ENCODE results near the gene CEP85.
A peak's percentile ranks its signal among the peaks of the same experiment; 100 is the strongest.
"Not testable (repeated sequence)": the region's sequence is repeated elsewhere in the genome, so short reads cannot be mapped to it uniquely, and the experiment has no call there.

The CEP85 gene

DNA sequence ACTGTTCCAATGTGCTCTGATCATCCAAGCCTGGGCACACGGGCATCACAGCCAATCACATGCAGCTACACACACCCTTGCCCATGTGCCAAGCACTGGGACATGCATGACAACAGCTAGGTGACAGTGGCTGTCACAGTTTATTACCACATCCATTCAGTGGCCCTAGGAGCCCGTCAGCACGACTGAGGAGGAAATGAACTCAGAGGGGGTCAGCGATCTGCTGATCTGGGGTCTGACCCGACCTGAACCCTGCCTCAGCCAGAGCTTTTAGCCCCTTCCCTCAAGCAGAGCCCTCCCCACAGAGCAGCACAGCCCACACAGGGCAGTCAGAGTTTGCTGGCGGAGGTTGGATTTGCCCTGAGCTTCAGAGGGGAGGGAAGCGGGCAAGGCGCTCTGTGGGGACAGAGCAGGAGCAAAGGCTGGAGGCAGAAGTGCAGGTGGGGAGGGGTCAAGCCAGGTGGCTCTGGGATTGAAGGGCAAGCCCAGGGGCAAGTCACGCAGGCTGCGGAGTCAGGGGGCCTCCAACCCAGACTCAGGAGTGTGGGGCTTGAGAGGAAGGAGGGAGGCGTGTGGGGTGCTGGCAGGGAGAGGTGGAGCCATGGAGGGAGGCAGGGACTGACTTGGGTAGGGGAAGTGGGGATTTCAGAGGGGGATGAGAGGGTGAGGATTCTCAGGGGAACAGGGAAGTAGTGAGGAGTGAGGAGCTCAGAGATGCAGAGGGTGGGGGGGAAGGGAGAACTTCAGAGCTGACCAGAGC lies 56.3 kb downstream of the CEP85 start:
- DNase-seq (ENCODE audit: low read depth in 2 of 3, low spot score in 2 of 3) = no peak

DNA sequence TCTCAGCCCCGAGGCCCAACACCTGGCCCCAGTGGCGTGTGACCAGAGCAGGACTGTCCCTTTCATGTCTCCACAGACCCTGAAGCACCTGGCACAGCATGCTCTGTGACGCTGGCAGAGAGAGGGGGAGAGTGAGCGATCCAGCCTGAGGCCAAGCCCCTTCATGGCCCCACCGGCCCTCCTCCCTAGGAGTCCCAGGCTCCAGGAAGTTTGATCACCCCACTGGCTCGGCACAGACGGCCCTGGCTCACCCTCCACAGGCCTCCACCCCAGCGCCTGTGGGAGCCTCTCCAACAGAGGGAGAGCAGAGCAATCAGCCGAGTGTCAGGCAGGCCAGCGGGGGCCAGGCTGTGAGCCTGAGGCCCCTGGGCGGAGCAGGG lies 56.9 kb downstream of the CEP85 start:
- DNase-seq (ENCODE audit: low read depth in 2 of 3, low spot score in 2 of 3) = no peak

DNA sequence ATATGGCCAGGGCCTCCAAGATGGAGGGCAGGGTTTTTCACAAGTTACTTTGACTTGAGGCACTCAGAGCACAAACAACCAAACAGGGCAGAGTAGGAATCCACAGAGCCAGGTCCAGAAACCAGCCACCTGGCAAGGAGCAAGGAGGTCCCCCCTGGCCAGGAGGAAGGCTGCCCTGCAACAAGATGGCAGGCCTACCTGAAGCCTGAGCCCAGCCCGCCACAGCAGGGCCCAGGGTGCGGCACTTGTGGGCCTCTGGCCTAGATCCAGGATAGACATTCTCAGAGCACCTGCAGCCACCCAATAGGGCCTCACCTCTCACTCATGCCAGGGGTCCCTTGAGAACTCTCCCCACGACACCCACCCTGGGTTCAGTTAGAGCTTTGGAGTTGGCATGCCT lies 57.4 kb downstream of the CEP85 start:
- DNase-seq (ENCODE audit: low read depth in 2 of 3, low spot score in 2 of 3) = no peak

DNA sequence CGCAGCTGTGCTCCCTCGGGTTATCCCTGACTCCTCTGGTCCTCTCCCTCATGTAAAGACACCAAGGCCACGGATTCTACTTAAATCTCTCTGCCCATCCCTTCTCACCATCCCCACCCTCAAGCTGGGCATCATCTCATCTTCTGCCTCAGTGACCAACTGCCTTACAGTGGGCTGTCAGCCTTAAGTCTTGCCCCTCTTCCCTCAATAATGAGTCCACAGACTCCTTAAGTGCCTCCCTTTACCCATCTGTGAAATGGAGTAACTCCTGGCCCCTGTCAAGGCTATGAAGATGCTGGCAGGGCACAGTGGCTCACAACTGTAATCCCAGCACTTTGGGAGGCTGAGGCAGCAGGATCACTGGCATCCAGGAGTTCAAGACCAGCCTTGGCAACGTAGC lies 57.9 kb downstream of the CEP85 start:
- DNase-seq (ENCODE audit: low read depth in 2 of 3, low spot score in 2 of 3) = no peak

DNA sequence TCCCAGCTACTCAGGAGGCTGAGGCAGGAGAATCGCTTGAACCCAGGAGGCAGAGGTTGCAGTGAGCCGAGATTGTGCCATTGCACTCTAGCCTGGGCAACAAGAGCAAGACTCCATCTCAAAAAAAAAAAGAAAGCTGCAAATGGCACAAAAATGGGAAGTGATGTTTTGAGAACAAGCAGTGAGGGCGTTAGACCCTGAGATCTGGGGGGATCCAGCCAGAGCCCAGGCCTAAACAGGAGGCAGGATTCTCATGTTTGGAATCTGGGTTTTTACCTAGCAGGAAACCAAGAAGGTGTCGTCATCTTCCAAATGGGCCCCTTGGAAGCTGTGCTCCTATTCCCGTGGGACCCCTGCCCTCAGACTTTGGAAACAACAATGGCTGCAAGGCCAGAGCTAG lies 58.7 kb downstream of the CEP85 start:
- DNase-seq (ENCODE audit: low read depth in 2 of 3, low spot score in 2 of 3) = not testable (repeated sequence)

DNA sequence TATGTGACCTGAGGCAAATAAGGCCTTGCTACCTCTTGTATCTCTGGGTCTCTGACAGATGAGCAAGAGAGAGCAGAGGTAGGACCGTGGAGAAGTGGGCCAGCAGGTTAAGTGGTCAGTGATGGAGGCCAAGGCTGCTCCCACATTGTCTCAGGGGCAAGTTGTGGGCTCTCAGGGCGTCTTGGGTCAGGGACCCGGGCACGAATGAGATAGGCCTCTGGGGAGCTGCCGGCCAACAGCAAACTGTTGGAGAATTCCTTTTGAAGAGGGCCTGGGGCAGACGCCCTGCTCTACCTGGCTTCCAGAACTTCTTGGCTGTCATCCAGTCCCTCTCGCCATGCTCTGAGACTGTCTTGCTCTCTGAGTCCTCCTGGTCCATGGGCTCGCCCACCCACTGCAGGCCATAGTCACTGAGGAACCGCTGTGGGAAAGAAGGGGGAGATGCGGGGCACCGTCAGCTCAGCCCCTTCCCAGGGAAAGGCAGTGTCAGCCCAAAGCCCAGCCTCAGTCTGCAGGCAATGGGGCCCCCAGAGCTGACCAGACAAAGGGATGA lies 60.0 kb downstream of the CEP85 start:
- DNase-seq (ENCODE audit: low read depth in 2 of 3, low spot score in 2 of 3) = no peak

DNA sequence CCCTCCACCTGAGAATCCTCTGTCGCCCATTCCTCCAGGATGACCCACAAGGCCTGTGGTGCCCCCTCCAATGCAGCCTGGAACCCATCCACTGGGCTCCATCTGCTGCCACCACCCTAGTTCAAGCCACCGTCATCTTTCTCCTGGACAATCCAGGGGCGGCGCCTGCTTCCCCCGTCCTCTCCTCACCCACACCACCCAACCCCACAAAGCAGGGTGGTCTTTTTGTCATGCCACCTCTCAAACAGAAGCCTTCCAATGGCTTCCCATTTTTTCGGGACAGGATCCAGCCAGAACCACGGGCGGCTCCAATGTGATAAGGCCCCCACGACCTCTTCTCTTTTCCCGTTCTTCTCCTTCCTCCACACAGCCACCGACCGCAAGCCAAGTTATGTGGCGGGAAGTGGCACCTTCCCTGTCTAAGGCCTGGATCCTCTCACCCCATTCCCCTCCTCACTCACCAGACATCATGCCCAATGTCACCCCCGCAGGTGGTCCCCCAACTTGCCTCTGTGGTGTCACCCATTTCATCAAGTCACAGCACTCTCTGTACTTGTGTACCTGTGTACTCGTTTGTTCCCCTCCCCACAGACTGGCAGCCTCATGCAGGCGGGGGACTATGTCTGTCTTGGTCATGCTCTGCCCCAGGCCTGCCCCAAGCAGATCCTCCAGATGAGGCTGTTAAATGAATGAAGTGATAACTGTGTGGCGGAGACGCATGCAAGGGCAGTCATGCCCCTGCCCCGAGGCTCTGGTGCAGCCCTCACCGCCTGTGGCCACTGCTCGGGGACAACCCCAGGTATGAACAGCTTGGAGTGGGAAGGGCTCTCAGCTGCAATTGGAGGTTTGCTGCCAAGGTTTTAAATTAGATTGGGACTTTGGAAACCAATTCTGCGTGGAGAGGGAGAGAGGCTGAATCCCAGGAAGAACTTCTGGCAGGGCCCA lies 61.5 kb downstream of the CEP85 start:
- no peak for DNase-seq (ENCODE audit: low read depth in 2 of 3, low spot score in 2 of 3)

DNA sequence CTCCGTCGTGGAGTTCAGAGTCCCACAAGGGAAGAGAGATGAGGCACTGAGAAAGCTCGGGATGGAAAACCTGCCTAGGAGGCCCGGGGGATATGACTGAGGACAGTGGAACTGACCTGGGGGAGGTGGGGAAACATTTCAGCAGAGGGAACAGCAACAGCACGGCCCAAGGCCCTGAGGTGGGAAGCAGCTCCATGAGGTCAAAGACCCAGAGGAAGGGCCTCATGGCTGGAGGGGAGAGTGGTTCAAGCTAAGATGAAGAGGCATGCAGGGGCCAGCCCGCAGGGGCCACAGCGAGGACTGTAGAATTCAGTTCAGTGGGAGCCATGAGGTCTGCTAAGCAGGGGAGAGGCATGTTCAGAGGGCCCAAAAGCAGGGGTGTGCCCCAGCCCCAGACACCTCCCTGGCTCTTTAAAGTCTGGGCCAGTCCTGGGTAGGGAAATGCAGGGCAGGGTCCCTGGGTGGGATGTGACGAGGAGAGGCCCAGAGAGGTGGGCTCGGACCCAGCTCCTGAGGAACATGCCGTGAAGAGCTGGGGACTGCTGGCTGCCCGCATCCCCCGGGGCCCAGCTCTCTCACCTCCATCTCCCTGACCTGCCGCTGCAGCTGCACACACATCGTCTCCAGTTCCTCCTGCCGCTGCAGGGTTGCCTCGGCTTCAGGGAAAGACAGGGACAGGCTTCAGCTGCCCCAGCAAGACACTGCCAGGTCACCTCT lies 62.5 kb downstream of the CEP85 start:
- no peak for DNase-seq (ENCODE audit: low read depth in 2 of 3, low spot score in 2 of 3)

DNA sequence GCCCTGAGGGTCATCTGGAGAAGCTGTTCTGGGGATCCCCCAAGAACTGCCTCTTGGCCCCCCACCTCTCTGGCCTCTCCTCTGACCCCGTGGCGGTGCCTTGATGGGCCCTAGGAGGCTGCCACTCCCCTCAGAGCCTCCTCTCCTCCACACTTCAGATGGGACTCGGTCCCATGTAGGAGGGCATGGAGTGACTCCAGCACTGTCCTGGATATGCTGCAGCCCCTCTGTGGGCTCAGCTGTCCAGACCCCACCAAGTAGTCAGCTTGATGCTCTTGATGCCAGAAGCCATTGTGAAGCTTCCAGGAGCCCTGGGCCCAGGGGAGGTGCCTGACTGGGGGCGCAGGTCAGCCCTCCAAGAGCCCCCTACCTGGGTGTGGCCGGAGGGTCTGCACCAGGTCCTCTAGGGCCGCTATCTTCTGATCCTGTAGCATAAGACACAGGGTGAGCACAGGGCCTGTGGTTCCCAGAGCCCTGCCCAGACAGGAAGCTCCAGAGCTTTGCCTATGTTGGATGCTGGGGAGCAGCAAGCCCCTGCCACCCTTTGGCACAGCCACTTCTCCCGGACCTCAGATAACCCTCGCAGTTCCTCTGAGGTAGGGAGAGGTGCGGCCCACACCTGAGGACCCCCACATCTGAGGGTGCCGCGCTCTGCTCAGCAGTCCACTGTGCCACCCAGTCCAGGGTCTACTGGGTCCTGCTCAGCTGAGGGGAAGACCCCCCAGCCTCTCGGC lies 63.2 kb downstream of the CEP85 start:
- no peak for DNase-seq (ENCODE audit: low read depth in 2 of 3, low spot score in 2 of 3)

DNA sequence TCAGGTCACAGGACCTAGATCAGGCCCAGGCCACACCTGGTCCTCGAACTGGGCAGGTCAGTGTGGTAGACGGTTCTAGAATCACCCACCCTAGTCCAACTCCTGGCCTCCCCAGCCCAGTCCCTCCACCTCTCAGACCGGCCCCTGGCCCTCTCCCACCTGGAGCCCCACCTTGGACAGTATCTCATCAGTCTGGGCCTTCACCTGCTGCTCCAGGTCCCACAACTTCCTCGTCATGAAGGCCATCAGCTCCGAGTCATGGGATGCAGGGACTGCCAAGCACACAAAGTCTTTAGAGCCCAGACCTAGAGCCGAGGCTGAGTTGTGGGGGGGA lies 63.8 kb downstream of the CEP85 start:
- DNase-seq (ENCODE audit: low read depth in 2 of 3, low spot score in 2 of 3) = no peak

DNA sequence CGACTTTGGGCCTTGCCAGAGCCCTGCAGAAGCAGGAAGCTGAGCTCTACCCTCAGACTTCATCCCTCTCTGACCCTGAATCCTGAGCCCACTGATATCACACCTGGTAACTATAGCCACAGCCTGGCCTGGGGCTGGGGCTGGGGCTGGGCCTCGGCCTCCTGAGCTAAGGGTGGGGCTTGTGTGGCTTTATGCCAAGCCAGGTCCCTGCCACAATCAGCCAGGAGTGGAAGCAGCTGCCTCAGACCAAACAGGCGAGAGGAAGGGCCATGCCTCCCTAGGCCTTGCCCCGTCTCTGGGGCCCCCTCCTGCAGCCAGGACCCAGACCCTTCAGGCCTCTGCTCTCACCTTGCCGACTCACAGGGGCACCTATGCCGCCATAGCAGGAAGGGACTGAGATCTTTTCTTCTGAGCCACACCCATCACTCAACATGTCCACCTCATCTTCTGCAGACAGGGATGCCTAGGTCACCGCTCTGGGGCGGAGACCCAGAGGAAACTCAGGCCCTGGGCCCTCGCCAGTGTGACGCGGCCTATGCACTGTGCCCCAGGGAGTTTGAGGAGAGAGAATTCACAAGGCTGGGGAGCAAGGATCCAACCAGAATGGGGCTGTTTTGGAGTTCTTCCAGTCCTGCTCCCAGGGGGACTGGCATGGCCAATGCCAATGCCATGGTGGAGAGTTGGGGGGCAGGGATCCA lies 66.7 kb downstream of the CEP85 start:
- no peak for DNase-seq (ENCODE audit: low read depth in 2 of 3, low spot score in 2 of 3)

DNA sequence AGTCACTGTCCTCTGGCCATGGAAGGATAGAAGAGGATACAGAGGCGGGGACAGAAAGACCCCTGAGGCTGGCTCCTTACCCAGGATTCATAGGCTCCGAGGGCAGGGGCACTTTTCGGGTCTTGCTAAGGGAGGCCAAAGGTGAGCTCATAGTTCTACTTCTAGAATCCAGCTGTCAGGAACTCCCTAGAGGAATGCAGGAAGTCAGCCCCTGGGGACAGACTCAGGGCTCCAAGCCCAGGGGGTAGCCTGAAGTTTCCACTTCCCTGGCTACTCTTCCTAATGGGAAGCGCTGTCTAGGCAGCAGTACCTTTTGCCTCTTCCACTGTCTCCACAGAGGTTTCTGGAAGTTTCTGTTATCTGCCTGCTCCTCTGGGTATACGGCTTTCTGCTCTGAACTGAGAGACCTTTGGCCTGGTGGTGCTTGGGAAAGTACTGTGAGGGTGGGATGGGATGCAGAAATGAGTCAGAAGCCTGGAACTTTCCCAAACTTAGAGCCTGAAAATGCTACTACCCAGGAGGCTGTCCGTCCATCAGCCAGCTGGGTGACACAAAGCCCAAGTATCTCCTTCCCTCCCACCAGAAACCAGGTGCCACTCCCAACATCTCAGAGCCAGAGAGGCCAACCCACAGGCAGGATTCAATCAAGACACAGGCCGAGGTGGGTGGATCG lies 68.9 kb downstream of the CEP85 start:
- no peak for DNase-seq (ENCODE audit: low read depth in 2 of 3, low spot score in 2 of 3)

DNA sequence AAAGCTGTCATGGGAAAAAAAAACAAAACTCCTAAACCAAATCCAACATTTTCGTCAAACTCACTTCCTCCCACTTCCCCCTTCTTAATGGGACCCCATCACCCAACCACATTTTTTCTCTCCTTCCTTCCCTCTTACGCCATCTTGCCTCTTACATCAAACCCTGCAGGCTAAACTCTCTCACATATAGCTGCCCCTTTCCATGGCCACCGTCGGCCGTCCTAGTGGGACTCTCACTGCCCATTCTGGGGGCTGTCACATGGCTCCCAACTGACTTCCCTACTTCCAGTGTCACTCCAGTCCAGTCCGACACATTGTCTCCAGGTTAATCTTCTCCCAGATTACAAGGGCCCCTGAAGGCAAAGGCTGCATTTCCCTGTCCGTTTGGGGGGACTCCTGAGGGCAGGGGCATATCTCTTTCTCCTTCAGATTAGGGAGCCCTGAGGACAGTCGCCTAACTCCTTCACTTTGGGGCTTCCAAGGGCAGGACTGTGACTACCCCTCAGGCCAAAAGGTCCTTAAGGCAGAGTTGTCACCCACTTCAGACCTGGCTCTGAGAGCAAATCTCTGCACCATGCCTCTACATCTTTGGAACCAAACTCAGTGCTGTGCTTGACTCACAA lies 71.8 kb downstream of the CEP85 start:
- DNase-seq (ENCODE audit: low read depth in 2 of 3, low spot score in 2 of 3) = no peak

DNA sequence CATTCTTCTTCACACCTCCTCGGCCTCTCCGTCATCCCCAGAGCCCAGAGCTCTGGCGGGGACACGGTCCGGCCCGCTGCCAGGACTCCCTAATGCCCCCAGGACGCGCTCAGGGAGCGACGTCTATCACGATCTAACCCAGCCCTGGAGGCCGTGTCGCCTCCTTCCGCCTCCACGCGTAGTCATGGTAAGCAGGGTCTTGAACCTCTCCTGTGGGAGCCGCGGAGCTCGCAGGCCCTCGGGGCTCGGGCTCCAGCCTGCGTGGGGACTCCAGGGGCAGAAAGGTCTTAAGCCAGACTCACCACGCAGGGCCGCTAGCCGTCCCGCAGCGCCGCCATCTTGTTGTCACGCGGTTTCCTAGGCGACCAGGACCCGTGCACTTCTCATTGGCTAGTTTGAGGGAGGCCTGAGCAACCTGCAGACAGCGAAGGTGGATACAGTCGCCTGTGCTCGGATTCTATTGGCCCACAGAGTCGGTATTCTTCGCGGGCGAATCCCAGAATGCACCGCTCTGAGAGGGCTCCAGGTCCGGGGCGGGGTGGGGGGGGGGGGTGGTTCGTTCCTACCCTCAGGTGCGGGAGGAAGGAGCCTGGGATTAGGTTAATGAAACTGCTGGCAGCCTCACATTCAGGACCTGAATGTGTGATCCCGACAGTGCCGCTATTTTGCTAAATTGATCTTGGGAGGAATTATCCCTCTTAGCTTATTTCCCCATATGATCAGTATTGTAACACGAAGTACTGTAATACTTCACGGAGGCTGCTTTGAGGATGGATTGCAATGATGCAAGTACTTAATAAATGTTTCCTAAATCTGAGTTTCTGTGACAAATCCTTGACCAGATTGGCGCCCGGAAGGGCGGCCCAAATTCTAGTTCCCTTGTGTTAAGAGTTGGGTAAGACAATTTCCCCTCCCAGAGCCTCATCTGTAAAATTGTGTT lies 72.6 kb downstream of the CEP85 start, which contains the start of gene UBXN11:
Gene UBXN11, minus strand, starts transcription at position 347 of the 940 bp plus-strand sequence. CDS start 3,753 bp downstream, outside the sequence.
- peak; percentile 66 to 84 (median 78) for DNase-seq (ENCODE audit: low read depth in 2 of 3, low spot score in 2 of 3)

DNA sequence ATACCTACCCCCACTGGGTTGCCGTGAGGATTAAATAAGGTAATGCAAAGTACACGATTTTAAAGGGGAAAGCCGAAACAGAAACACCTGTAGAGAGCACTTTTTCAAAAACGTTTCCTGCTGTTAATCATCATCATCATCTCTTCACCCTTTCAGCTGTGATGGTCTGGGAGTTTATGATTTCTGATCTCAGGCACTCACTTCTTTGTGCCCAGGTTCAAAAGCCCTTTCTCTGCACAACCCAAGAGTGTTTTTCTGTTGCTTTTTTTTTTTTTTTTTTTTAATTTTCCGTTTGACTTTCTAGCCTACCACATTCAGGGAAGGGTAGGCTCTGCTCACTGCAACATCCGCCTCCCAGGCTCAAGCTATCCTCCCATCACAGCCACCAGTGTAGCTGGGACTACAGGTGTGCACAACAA lies 73.4 kb downstream of the CEP85 start:
- DNase-seq (ENCODE audit: low read depth in 2 of 3, low spot score in 2 of 3) = no peak

DNA sequence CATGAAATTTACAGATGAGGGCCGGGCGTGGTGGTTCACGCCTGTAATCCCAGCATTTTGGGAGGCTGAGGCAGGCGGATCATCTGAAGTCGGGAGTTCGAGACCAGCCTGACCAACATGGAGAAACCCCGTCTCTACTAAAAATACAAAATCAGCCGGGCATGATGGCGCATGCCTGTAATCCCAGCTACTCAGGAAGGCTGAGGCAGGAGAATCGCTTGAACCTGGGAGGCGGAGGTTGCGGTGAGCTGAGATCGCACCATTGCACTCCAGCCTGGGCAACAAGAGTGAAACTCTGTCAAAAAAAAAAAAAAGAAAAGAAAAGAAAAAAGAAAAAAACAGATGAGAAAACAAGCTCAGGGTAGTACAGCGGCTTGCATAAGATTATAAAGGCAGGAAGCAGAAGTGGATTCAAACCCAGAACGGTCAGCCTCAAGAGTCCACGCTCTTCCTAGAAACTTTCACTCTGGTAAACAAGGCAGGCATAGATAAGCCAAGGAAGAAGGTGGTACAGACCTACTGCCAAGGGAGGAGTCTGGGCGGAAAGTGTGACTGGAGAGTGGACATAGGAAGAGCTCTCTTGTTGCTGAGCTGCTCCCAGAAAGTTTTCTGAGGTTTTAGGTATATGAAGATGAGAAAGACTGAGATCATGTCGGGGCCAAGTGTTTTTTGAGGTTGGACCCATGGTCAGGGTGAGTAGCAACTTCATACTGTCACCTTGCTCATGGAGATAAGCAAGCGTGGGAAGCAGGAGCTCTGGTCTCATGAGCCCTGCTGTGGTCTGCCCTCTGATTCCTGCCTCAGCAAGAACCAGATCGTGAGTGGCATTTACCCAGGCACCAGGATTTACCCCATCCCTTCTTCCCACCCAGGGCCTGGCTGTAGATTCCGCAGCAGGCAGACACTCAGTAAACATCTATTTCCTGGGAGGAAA lies 74.2 kb downstream of the CEP85 start:
- not testable (repeated sequence) for DNase-seq (ENCODE audit: low read depth in 2 of 3, low spot score in 2 of 3)

DNA sequence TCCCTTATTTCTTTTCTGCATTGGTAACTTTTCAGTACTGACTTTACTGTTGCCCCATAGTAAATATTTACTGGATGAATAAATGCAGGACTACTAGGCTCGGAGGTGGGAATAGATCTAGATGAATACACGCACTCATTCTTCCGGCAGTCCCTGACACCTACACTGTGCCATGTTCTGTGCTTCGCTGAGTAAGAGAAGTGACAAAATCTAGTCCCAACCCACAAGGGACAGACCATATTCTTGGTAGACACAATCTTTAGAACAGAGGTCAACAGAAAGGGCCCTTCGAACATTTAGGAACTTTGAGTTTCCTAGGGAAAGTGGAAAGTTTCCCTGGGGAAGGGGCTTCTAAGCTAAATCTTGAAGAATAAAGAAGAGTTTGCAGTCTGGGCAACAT lies 80.5 kb downstream of the CEP85 start:
- no peak for DNase-seq (ENCODE audit: low read depth in 2 of 3, low spot score in 2 of 3)

Data from activated CD8-positive, alpha-beta memory T cell treated with anti-CD3 and anti-CD28 coated beads for 48 hours (primary cell).